ENCODE data around the gene BMPER.

Gene BMPER

DNA sequence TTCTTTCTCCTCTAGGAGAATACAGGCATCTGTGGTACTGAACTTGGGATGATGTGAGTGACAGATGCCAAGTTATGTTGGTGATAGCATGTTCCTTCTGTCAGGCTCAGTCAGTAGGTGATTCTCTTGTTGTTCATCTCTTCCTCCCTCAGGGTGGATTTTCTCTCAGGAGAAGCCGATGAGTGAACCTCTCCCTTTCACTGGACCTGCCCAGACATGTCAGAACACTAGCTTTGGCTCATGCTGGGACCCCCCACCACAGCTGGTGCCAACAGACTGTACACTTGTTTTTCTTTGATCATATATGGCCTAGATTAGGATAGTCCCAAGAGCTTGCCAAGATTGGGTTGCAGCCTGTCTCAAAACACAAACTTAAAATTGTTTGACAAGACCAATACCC is 129.4 kb downstream of the BMPER start:
- DNase-seq (ENCODE audit: low read depth), result no peak

DNA sequence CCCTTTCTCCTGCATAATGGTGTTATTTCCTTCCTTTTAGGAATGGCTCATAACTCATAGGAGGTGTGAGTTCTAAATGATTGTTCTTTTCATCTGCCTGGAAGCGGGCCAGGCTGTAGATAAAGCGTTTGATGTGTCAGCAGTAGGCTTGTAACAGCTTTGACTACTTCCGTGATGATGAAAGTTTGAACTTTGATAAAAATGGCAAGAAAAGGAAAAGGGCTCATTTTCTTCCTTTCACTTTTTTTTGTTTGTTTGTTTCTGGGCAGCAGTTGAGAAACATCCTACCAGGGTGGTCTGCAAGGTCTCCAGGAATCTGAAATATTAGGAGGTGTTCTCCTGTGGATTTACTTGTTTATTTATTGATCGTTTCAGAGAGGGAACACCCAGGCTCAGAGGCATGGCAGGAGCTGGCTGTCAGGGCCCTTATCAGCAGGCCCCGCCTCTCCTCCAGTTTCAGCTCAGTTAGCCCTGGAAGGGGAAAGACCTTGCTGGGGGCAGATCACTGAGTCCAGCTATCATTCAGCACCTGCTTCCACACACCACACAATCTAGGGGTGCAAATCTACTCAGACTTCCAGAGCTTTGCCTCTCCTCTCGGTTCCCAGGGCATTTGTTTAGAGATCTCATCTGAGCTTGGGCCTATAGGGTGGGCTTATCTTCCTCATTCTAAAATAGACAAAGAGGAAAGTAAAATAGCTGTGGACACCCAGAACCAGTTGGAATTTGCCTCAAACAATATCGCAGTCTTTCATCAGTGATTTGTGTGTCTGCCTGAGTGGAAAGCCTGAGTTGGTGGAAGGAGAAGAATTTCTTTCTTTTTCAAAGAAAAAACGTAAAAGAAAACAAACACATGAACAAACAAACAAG is 130.9 kb downstream of the BMPER start:
- DNase-seq (ENCODE audit: low read depth), result no peak
- H3K4me3 ChIP-seq (ENCODE audit: low read length), result no peak overlapping the region
- no peak for TF ChIP-seq CTCF (conservative IDR thresholded peaks at IDR 0.05; ENCODE audit: low read depth, low read length)

More for the DNA sequence above, 129.4 kb downstream of the BMPER start:
- H3K4me3 ChIP-seq (ENCODE audit: low read length), result no peak overlapping the region
- TF ChIP-seq CTCF (conservative IDR thresholded peaks at IDR 0.05; ENCODE audit: low read depth, low read length), result no peak

GRCh38 chr7:34036972-34037792 is 131.8 kb downstream of the BMPER start:
- no peak for TF ChIP-seq CTCF (conservative IDR thresholded peaks at IDR 0.05; ENCODE audit: low read depth, low read length)
- no peak for DNase-seq (ENCODE audit: low read depth)
- no peak overlapping the region for H3K4me3 ChIP-seq (ENCODE audit: low read length)

- DNase-seq (ENCODE audit: low read depth), result no peak
- no peak overlapping the region for H3K4me3 ChIP-seq (ENCODE audit: low read length)
- TF ChIP-seq CTCF (conservative IDR thresholded peaks at IDR 0.05; ENCODE audit: low read depth, low read length), result no peak
Measured at GRCh38 chr7:34038816-34039470, 133.6 kb downstream of the BMPER start.

- DNase-seq (ENCODE audit: low read depth), result no peak
- no peak overlapping the region for H3K4me3 ChIP-seq (ENCODE audit: low read length)
- no peak for TF ChIP-seq CTCF (conservative IDR thresholded peaks at IDR 0.05; ENCODE audit: low read depth, low read length)
Measured at GRCh38 chr7:34041707-34042106, 136.4 kb downstream of the BMPER start.

GRCh38 chr7:34042406-34042805 is 137.1 kb downstream of the BMPER start:
- DNase-seq (ENCODE audit: low read depth), result no peak
- TF ChIP-seq CTCF (conservative IDR thresholded peaks at IDR 0.05; ENCODE audit: low read depth, low read length), result no peak
- no peak overlapping the region for H3K4me3 ChIP-seq (ENCODE audit: low read length)

Data from retinal pigment epithelial cell (primary cell).